ENCODE data around the gene CCDC107. TPM values are rescaled to one million over a fixed set of nuclear protein-coding genes. Genes with fewer than 3 reads are reported as not detected.

Gene CCDC107
- total and polyA plus RNA-seq, 2 of the 13 experiments (the other 11 are each of a cell fraction or from before 2014, with no cell fraction given), result 7.1 to 15.2 TPM

DNA sequence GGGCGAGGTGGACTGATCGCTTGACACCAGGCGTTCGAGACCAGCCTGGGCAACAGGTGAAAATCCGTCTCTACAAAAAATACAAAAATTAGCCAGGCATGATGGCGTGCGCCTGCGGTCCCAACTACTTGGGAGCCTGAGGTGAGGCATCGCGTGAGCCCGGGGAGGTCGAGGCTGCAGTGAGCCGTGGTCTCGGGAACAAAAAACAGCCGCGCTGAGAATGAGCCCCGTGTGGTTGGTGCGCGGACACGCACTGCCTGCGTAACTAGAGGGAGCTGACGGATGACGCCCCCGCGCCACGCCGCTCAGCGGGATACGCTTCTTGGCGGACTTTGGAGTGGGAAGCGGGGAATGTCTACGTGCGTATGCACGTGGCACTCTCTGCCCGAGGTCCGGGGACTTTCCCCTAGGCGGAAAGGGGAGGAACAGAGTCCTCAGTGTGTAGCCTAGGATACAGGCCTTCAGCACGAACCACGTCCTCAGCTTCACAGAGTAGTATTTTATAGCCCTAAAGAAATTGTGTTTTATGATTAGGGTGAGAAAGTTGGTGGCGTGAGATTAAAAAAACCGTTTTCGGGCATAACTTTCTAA, 451 bp upstream of the CCDC107 start, which contains the start of gene RMRP (continued):
- TF ChIP-seq, protein P1, sequence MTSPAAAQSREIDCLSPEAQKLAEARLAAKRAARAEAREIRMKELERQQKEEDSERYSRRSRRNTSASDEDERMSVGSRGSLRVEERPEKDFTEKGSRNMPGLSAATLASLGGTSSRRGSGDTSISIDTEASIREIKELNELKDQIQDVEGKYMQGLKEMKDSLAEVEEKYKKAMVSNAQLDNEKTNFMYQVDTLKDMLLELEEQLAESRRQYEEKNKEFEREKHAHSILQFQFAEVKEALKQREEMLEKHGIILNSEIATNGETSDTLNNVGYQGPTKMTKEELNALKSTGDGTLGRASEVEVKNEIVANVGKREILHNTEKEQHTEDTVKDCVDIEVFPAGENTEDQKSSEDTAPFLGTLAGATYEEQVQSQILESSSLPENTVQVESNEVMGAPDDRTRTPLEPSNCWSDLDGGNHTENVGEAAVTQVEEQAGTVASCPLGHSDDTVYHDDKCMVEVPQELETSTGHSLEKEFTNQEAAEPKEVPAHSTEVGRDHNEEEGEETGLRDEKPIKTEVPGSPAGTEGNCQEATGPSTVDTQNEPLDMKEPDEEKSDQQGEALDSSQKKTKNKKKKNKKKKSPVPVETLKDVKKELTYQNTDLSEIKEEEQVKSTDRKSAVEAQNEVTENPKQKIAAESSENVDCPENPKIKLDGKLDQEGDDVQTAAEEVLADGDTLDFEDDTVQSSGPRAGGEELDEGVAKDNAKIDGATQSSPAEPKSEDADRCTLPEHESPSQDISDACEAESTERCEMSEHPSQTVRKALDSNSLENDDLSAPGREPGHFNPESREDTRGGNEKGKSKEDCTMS (CRISPR knock-in tag; conservative IDR thresholded peaks at IDR 0.05), result no peak
- TF ChIP-seq, protein P2, sequence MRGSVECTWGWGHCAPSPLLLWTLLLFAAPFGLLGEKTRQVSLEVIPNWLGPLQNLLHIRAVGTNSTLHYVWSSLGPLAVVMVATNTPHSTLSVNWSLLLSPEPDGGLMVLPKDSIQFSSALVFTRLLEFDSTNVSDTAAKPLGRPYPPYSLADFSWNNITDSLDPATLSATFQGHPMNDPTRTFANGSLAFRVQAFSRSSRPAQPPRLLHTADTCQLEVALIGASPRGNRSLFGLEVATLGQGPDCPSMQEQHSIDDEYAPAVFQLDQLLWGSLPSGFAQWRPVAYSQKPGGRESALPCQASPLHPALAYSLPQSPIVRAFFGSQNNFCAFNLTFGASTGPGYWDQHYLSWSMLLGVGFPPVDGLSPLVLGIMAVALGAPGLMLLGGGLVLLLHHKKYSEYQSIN (CRISPR knock-in tag; IDR thresholded peaks at IDR 0.05; ENCODE audit: borderline replicate concordance), result no peak; the same call in 1 of the 2 replicates
- TF ChIP-seq ZNF616 (CRISPR knock-in tag; IDR thresholded peaks at IDR 0.05; ENCODE audit: low read depth) (peak; percentile 89), ZNF660 (CRISPR knock-in tag; IDR thresholded peaks at IDR 0.05; ENCODE audit: borderline replicate concordance, low read depth) (no peak), ZFP82 (CRISPR knock-in tag; IDR thresholded peaks at IDR 0.05; ENCODE audit: borderline replicate concordance) (peak; percentile 87; the same call in 1 of the 2 replicates), SP4 (CRISPR knock-in tag; IDR thresholded peaks at IDR 0.05) (0 out of 2 replicates have a peak, but pooled peaks have one; percentile 75), ZNF552 (CRISPR knock-in tag; IDR thresholded peaks at IDR 0.05; ENCODE audit: borderline replicate concordance) (peak; percentile 96), SIN3B (IDR thresholded peaks at IDR 0.05; ENCODE audit: low read length) (no peak), ZNF138 (CRISPR knock-in tag; IDR thresholded peaks at IDR 0.05; ENCODE audit: low read depth) (peak; percentile 92; the same call in 1 of the 2 replicates), ZNF331 (CRISPR knock-in tag; IDR thresholded peaks at IDR 0.05) (peak; percentile 98), NKX3-1 (CRISPR knock-in tag; IDR thresholded peaks at IDR 0.05) (peak; percentile 98), TBP (CRISPR knock-in tag; IDR thresholded peaks at IDR 0.05) (peak; percentile 49; the same call in 1 of the 2 replicates), SSRP1 (CRISPR knock-in tag; IDR thresholded peaks at IDR 0.05) (peak; percentile 99), PHB2 (IDR thresholded peaks at IDR 0.05; ENCODE audit: partially characterized antibody) (no peak)
- TF ChIP-seq, protein P3, sequence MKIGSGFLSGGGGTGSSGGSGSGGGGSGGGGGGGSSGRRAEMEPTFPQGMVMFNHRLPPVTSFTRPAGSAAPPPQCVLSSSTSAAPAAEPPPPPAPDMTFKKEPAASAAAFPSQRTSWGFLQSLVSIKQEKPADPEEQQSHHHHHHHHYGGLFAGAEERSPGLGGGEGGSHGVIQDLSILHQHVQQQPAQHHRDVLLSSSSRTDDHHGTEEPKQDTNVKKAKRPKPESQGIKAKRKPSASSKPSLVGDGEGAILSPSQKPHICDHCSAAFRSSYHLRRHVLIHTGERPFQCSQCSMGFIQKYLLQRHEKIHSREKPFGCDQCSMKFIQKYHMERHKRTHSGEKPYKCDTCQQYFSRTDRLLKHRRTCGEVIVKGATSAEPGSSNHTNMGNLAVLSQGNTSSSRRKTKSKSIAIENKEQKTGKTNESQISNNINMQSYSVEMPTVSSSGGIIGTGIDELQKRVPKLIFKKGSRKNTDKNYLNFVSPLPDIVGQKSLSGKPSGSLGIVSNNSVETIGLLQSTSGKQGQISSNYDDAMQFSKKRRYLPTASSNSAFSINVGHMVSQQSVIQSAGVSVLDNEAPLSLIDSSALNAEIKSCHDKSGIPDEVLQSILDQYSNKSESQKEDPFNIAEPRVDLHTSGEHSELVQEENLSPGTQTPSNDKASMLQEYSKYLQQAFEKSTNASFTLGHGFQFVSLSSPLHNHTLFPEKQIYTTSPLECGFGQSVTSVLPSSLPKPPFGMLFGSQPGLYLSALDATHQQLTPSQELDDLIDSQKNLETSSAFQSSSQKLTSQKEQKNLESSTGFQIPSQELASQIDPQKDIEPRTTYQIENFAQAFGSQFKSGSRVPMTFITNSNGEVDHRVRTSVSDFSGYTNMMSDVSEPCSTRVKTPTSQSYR (CRISPR knock-in tag; IDR thresholded peaks at IDR 0.05; ENCODE audit: borderline replicate concordance), result peak; percentile 68; the same call in 1 of the 2 replicates
- TF ChIP-seq, protein P4, sequence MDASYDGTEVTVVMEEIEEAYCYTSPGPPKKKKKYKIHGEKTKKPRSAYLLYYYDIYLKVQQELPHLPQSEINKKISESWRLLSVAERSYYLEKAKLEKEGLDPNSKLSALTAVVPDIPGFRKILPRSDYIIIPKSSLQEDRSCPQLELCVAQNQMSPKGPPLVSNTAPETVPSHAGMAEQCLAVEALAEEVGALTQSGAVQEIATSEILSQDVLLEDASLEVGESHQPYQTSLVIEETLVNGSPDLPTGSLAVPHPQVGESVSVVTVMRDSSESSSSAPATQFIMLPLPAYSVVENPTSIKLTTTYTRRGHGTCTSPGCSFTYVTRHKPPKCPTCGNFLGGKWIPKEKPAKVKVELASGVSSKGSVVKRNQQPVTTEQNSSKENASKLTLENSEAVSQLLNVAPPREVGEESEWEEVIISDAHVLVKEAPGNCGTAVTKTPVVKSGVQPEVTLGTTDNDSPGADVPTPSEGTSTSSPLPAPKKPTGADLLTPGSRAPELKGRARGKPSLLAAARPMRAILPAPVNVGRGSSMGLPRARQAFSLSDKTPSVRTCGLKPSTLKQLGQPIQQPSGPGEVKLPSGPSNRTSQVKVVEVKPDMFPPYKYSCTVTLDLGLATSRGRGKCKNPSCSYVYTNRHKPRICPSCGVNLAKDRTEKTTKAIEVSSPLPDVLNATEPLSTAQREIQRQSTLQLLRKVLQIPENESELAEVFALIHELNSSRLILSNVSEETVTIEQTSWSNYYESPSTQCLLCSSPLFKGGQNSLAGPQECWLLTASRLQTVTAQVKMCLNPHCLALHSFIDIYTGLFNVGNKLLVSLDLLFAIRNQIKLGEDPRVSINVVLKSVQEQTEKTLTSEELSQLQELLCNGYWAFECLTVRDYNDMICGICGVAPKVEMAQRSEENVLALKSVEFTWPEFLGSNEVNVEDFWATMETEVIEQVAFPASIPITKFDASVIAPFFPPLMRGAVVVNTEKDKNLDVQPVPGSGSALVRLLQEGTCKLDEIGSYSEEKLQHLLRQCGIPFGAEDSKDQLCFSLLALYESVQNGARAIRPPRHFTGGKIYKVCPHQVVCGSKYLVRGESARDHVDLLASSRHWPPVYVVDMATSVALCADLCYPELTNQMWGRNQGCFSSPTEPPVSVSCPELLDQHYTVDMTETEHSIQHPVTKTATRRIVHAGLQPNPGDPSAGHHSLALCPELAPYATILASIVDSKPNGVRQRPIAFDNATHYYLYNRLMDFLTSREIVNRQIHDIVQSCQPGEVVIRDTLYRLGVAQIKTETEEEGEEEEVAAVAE (CRISPR knock-in tag; IDR thresholded peaks at IDR 0.05; ENCODE audit: borderline replicate concordance), result peak; percentile 22; the same call in 1 of the 2 replicates
